Glutamatergic neuron (in vitro differentiated cells): ENCODE data around the gene DYRK1A. TPM values are rescaled to one million over a fixed set of nuclear protein-coding genes. Genes with fewer than 3 reads are reported as not detected.

ENCODE experiments used
- DNase-seq: peaks from one replicate; pipeline ENCODE4 v3.0.0; 2022
- H3K27ac Mint-ChIP-seq: one replicate; pipeline ENCODE4 v1.8.0; 2020; ENCODE audit warnings: mild to moderate bottlenecking, mixed read lengths, inconsistent platforms; ENCODE audit not compliant: unreplicated experiment
- H3K27me3 Mint-ChIP-seq: one replicate; pipeline ENCODE4 v1.8.0; 2020; ENCODE audit warnings: mild to moderate bottlenecking, moderate library complexity, mixed read lengths, inconsistent platforms; ENCODE audit not compliant: unreplicated experiment
- H3K36me3 Mint-ChIP-seq: one replicate; pipeline ENCODE4 v1.8.0; 2020; ENCODE audit warnings: mild to moderate bottlenecking, mixed read lengths, inconsistent platforms; ENCODE audit not compliant: unreplicated experiment
- H3K4me1 Mint-ChIP-seq: one replicate; pipeline ENCODE4 v1.8.0; 2020; ENCODE audit warnings: mild to moderate bottlenecking, low read depth, mixed read lengths, inconsistent platforms; ENCODE audit not compliant: unreplicated experiment
- H3K4me3 Mint-ChIP-seq: one replicate; pipeline ENCODE4 v1.8.0; 2020; ENCODE audit warnings: mild to moderate bottlenecking, mixed read lengths, inconsistent platforms; ENCODE audit not compliant: unreplicated experiment
- H3K9me3 Mint-ChIP-seq: one replicate; pipeline ENCODE4 v1.8.0; 2020; ENCODE audit warnings: mild to moderate bottlenecking, moderate library complexity, mixed read lengths, inconsistent platforms; ENCODE audit not compliant: unreplicated experiment
- total RNA-seq: library from RNA; stranded (reverse); fragmentation: NEBNext Ultra II Directional; extraction: Animal tissue kit (Norgen Biotek cat#: 25700); gene quantifications from one replicate; pipeline ENCODE4 v1.2.1, GENCODE V29; 2021; ENCODE audit not compliant: unreplicated experiment
- TF ChIP-seq, protein P1 (sequence below): fragments of 200-600 bp; sonication (generic); IDR thresholded peaks from one replicate; pipeline ENCODE4 v1.5.0; 2021; ENCODE audit not compliant: partially characterized antibody, unreplicated experiment

DYRK1A gene
- total RNA-seq, 1 donor from 2014 or later: 70.4 TPM

- TF ChIP-seq, protein P1, sequence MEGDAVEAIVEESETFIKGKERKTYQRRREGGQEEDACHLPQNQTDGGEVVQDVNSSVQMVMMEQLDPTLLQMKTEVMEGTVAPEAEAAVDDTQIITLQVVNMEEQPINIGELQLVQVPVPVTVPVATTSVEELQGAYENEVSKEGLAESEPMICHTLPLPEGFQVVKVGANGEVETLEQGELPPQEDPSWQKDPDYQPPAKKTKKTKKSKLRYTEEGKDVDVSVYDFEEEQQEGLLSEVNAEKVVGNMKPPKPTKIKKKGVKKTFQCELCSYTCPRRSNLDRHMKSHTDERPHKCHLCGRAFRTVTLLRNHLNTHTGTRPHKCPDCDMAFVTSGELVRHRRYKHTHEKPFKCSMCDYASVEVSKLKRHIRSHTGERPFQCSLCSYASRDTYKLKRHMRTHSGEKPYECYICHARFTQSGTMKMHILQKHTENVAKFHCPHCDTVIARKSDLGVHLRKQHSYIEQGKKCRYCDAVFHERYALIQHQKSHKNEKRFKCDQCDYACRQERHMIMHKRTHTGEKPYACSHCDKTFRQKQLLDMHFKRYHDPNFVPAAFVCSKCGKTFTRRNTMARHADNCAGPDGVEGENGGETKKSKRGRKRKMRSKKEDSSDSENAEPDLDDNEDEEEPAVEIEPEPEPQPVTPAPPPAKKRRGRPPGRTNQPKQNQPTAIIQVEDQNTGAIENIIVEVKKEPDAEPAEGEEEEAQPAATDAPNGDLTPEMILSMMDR: no peak
- no peaks in the 10 kb centered on the region for H3K27me3 Mint-ChIP-seq
- peaks cover 14% of the 10 kb centered on the region for H3K36me3 Mint-ChIP-seq
- H3K9me3 Mint-ChIP-seq: peaks cover 10% of the 10 kb centered on the region
- H3K27ac Mint-ChIP-seq: no peak overlapping the region
- DNase-seq: no peak
- H3K4me1 Mint-ChIP-seq: no peaks in the 10 kb centered on the region
- no peak overlapping the region for H3K4me3 Mint-ChIP-seq
Measured at GRCh38 chr21:37532868-37533780, 166.6 kb downstream of the DYRK1A start.

DNA sequence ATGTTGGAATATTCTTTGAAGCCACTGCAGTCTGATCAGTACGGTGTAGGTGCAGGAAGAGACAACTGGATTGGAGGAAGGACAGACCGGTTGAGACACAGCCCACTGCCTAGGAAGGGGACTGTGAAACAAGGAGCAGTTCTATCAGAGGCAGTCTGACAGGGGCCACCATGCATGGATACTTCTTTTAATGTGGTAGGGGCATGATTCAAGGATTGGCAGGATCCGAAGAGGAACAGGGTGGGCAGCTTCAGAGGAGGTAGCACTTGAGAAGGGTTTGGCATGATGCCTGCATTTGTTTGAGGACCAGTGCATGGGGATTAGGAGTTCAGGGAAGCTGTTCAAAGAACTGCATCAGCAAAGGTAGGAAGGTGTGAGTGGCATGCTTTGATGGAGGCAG is 167.9 kb downstream of the DYRK1A start:
- H3K36me3 Mint-ChIP-seq: peaks cover 14% of the 10 kb centered on the region
- H3K4me1 Mint-ChIP-seq: no peaks in the 10 kb centered on the region
- no peak overlapping the region for H3K27ac Mint-ChIP-seq
- H3K9me3 Mint-ChIP-seq: peaks cover 10% of the 10 kb centered on the region
- no peak overlapping the region for H3K4me3 Mint-ChIP-seq
- no peaks in the 10 kb centered on the region for H3K27me3 Mint-ChIP-seq
- TF ChIP-seq, protein P1: no peak
- no peak for DNase-seq

GRCh38 chr21:37535130-37535529 is 168.6 kb downstream of the DYRK1A start:
- peaks cover 10% of the 10 kb centered on the region for H3K9me3 Mint-ChIP-seq
- no peak overlapping the region for H3K4me3 Mint-ChIP-seq
- no peak overlapping the region for H3K27ac Mint-ChIP-seq
- no peaks in the 10 kb centered on the region for H3K4me1 Mint-ChIP-seq
- H3K27me3 Mint-ChIP-seq: no peaks in the 10 kb centered on the region
- DNase-seq: no peak
- H3K36me3 Mint-ChIP-seq: peaks cover 14% of the 10 kb centered on the region
- TF ChIP-seq, protein P1: no peak

GRCh38 chr21:37535672-37536071 is 169.1 kb downstream of the DYRK1A start:
- H3K27ac Mint-ChIP-seq: no peak overlapping the region
- H3K9me3 Mint-ChIP-seq: peaks cover 10% of the 10 kb centered on the region
- DNase-seq: no peak
- TF ChIP-seq, protein P1: no peak
- H3K36me3 Mint-ChIP-seq: peaks cover 14% of the 10 kb centered on the region
- no peaks in the 10 kb centered on the region for H3K27me3 Mint-ChIP-seq
- H3K4me3 Mint-ChIP-seq: no peak overlapping the region
- H3K4me1 Mint-ChIP-seq: no peaks in the 10 kb centered on the region

DNA sequence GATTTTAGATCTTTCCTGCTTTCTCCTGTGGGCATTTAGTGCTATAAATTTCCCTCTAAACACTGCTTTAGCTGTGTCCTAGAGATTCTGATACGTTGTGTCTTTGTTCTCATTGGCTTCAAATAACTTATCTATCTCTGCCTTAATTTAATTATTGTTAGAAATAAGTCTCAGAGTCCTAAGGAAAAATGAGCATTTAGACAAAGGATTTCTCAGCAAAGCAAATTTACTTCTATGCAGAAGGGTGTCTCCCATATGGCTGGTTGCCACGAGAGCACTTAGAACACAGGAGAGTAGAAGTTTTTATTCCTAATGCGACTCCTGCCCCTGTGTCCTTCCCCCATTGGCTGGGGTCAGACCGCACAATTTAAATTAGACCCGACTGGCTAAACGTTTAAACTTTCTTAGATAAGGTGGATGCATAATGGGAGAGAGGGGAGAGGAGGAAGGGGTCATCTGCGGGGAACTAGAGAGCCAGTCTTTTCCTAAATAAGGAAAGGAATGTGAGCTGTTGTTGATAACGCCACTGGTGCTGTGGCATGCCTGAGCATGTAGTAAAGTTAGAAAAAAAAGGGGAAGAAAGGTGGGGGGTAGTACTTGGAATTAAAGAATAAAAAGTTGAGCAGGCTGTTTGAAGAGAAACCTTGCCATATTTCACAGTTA is 170.2 kb downstream of the DYRK1A start:
- no peak for DNase-seq
- H3K27ac Mint-ChIP-seq: no peak overlapping the region
- H3K9me3 Mint-ChIP-seq: peaks cover 10% of the 10 kb centered on the region
- H3K36me3 Mint-ChIP-seq: peaks cover 14% of the 10 kb centered on the region
- no peaks in the 10 kb centered on the region for H3K27me3 Mint-ChIP-seq
- TF ChIP-seq, protein P1: no peak
- H3K4me3 Mint-ChIP-seq: no peak overlapping the region
- H3K4me1 Mint-ChIP-seq: no peaks in the 10 kb centered on the region
